Liver (tissue), 9 donors: ENCODE results near the gene TRPM6. TPM values are rescaled to one million over a fixed set of nuclear protein-coding genes. Genes with fewer than 3 reads are reported as not detected.

Experiments used
- DNase-seq: peaks from one replicate; pipeline ENCODE4 v3.0.0-alpha.2; 2017; ENCODE audit warnings: low spot score
- H3K27ac ChIP-seq, 2 donors: one replicate each; pipeline ENCODE4 v1.7.0; 2013; ENCODE audit warnings: inconsistent platforms in 2 of 2, low read length in 2 of 2, control low read depth in 1 of 2, low read depth in 1 of 2, mild to moderate bottlenecking in 1 of 2
- H3K27me3 ChIP-seq, 4 donors: one replicate each; pipeline versions ENCODE4 v1.6.1 to v1.7.0; 2013; ENCODE audit warnings: low read length in 3 of 4, inconsistent platforms in 1 of 4, mild to moderate bottlenecking in 1 of 4, moderate library complexity in 1 of 4; ENCODE audit not compliant: control insufficient read depth in 4 of 4, insufficient read depth in 4 of 4
- H3K36me3 ChIP-seq, 4 donors: one replicate each; pipeline versions ENCODE4 v1.6.1 to v1.7.0; 2013; ENCODE audit warnings: low read length in 3 of 4, mild to moderate bottlenecking in 3 of 4, low read depth in 1 of 4, moderate library complexity in 1 of 4; ENCODE audit not compliant: control insufficient read depth in 4 of 4, insufficient read depth in 3 of 4
- H3K4me1 ChIP-seq, 4 donors: one replicate each; pipeline versions ENCODE4 v1.6.1 to v1.7.0; 2013; ENCODE audit warnings: low read length in 3 of 4, mild to moderate bottlenecking in 3 of 4, moderate library complexity in 1 of 4; ENCODE audit not compliant: control insufficient read depth in 4 of 4, insufficient read depth in 4 of 4
- H3K4me3 ChIP-seq, 3 donors: one replicate each; pipeline versions ENCODE4 v1.6.1 to v1.7.0; 2013; ENCODE audit warnings: low read length in 3 of 3, control low read depth in 1 of 3, low read depth in 1 of 3, mild to moderate bottlenecking in 1 of 3
- H3K9ac ChIP-seq, 2 donors: one replicate each; pipeline ENCODE4 v1.7.0; 2013; ENCODE audit warnings: low read length in 2 of 2, mild to moderate bottlenecking in 2 of 2, moderate library complexity in 2 of 2, control low read depth in 1 of 2, low read depth in 1 of 2
- H3K9me3 ChIP-seq, 4 donors: one replicate each; pipeline versions ENCODE4 v1.6.1 to v1.7.0; 2013; ENCODE audit warnings: low read length in 3 of 4; ENCODE audit not compliant: control insufficient read depth in 4 of 4
- ATF3 ChIP-seq: IDR thresholded peaks from 2 replicates; pipeline ENCODE4 v1.6.1; 2016; ENCODE audit warnings: antibody characterized with exemption
- EGR1 ChIP-seq, 2 donors: IDR thresholded peaks; 2 replicates each; pipeline ENCODE4 v1.6.1; 2016 to 2018; ENCODE audit warnings: antibody characterized with exemption in 2 of 2, low read depth in 2 of 2
- FOXA1 ChIP-seq: IDR thresholded peaks from 2 replicates; pipeline ENCODE4 v1.6.1; 2016; ENCODE audit warnings: antibody characterized with exemption
- FOXA2 ChIP-seq: IDR thresholded peaks from 2 replicates; pipeline ENCODE4 v1.6.1; 2016; ENCODE audit warnings: antibody characterized with exemption
- GABPA ChIP-seq, 2 donors: IDR thresholded peaks in 1 of 2; conservative IDR thresholded peaks in 1 of 2; 2 replicates each; pipeline ENCODE4 v1.6.1; 2016; ENCODE audit warnings: antibody characterized with exemption in 2 of 2, mild to moderate bottlenecking in 1 of 2, moderate library complexity in 1 of 2
- HNF4A ChIP-seq, 2 donors: conservative IDR thresholded peaks; 2 replicates each; pipeline ENCODE4 v1.6.1; 2016; ENCODE audit warnings: antibody characterized with exemption in 2 of 2, mild to moderate bottlenecking in 2 of 2
- HNF4G ChIP-seq: IDR thresholded peaks from 2 replicates; pipeline ENCODE4 v1.6.1; 2016; ENCODE audit warnings: antibody characterized with exemption
- JUND ChIP-seq, 2 donors: IDR thresholded peaks; 2 replicates each; pipeline ENCODE4 v1.6.1; 2016; ENCODE audit warnings: antibody characterized with exemption in 2 of 2
- NR2F2 ChIP-seq: IDR thresholded peaks from 2 replicates; pipeline ENCODE4 v1.6.1; 2016; ENCODE audit warnings: antibody characterized with exemption
- RAD21 ChIP-seq, 2 donors: IDR thresholded peaks; 2 replicates each; pipeline ENCODE4 v1.6.1; 2016; ENCODE audit warnings: antibody characterized with exemption in 2 of 2, mild to moderate bottlenecking in 2 of 2
- REST ChIP-seq: IDR thresholded peaks from 2 replicates; pipeline ENCODE4 v1.6.1; 2016; ENCODE audit warnings: antibody characterized with exemption, mild to moderate bottlenecking
- RXRA ChIP-seq, 2 donors: IDR thresholded peaks; 2 replicates each; pipeline ENCODE4 v1.6.1; 2017 to 2018; ENCODE audit warnings: antibody characterized with exemption in 2 of 2, mild to moderate bottlenecking in 1 of 2
- SP1 ChIP-seq: IDR thresholded peaks from 2 replicates; pipeline ENCODE4 v1.6.1; 2018; ENCODE audit warnings: antibody characterized with exemption, mild to moderate bottlenecking
- TAF1 ChIP-seq: conservative IDR thresholded peaks from 2 replicates; pipeline ENCODE4 v1.6.1; 2016; ENCODE audit warnings: antibody characterized with exemption, mild to moderate bottlenecking
- YY1 ChIP-seq: IDR thresholded peaks from 2 replicates; pipeline ENCODE4 v1.6.1; 2016; ENCODE audit warnings: antibody characterized with exemption, mild to moderate bottlenecking
- WGBS: extraction: QIAGEN DNeasy Blood & Tissue Kit; methylation state at CpG from one replicate; pipeline ENCODE4 v1.1.7; 2013; 5-methylcytosine and 5-hydroxymethylcytosine counted together
- polyA plus RNA-seq, 2 donors: library from polyadenylated mRNA; stranded (reverse) in 1 of 2; unstranded in 1 of 2; fragments of 200-250 nt in 1 of 2; fragments of >200 nt in 1 of 2; fragmentation: Nextera tagmentation in 1 of 2; extraction: Ambion mirVana in 1 of 2; gene quantifications; one replicate each; pipeline versions ENCODE4 v1.2.1 to v1.2.3, GENCODE V29; 2013 to 2015
- total RNA-seq, 2 donors: library from RNA; depleted of rRNA; stranded (reverse); fragments of >200 nt; gene quantifications; one replicate each; pipeline ENCODE4 v1.2.3, GENCODE V29; 2014
- TF ChIP-seq, protein P1 (sequence below): IDR thresholded peaks from 2 replicates; pipeline ENCODE4 v1.6.1; 2016; ENCODE audit warnings: antibody characterized with exemption
- TF ChIP-seq, protein P2 (sequence below): fragments of 150-350 bp; IDR thresholded peaks from 2 replicates; pipeline ENCODE4 v1.5.1; 2017; ENCODE audit warnings: improper control_type of control experiment, low read depth, low read length; ENCODE audit not compliant: missing input control
- TF ChIP-seq, protein P3 (sequence below): IDR thresholded peaks from 2 replicates; pipeline ENCODE4 v1.6.1; 2016; ENCODE audit warnings: antibody characterized with exemption
- donor health status: healthy.
- donor health status: healthy.
- donor health status: healthy.
- donor health status: healthy.
- donor health status: healthy.

Gene TRPM6
- total and polyA plus RNA-seq, 4 donors, result 0.05 to 0.67 (median 0.10) TPM

- TF ChIP-seq, protein P1, sequence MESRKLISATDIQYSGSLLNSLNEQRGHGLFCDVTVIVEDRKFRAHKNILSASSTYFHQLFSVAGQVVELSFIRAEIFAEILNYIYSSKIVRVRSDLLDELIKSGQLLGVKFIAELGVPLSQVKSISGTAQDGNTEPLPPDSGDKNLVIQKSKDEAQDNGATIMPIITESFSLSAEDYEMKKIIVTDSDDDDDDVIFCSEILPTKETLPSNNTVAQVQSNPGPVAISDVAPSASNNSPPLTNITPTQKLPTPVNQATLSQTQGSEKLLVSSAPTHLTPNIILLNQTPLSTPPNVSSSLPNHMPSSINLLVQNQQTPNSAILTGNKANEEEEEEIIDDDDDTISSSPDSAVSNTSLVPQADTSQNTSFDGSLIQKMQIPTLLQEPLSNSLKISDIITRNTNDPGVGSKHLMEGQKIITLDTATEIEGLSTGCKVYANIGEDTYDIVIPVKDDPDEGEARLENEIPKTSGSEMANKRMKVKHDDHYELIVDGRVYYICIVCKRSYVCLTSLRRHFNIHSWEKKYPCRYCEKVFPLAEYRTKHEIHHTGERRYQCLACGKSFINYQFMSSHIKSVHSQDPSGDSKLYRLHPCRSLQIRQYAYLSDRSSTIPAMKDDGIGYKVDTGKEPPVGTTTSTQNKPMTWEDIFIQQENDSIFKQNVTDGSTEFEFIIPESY, result no peak
- TF ChIP-seq SP1, result no peak
- TF ChIP-seq, protein P2, sequence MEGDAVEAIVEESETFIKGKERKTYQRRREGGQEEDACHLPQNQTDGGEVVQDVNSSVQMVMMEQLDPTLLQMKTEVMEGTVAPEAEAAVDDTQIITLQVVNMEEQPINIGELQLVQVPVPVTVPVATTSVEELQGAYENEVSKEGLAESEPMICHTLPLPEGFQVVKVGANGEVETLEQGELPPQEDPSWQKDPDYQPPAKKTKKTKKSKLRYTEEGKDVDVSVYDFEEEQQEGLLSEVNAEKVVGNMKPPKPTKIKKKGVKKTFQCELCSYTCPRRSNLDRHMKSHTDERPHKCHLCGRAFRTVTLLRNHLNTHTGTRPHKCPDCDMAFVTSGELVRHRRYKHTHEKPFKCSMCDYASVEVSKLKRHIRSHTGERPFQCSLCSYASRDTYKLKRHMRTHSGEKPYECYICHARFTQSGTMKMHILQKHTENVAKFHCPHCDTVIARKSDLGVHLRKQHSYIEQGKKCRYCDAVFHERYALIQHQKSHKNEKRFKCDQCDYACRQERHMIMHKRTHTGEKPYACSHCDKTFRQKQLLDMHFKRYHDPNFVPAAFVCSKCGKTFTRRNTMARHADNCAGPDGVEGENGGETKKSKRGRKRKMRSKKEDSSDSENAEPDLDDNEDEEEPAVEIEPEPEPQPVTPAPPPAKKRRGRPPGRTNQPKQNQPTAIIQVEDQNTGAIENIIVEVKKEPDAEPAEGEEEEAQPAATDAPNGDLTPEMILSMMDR, result no peak
These were observed 70.4 kb downstream of the TRPM6 start (continued) for GRCh38 chr9:74817281-74817810.

DNA sequence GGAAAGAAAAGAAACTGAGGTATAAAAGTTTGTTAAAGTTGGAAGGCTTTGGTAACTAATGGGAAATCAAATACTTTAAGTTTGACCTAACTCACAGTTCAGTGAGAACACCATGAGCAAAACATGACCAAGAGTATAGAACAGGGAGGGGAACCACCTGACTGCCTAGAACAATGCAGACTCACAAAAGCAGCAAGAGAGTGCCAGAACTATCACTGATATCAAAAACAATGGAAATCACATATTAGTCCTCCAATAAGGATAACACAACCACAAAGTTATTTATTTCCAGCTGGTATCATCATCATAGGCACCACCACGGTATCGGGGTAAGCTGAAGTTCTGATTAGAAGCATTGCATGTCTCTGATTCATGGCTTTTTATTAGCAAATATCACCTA, 77.5 kb downstream of the TRPM6 start:
- Histone ChIP-seq H3K9ac (no peak overlapping the region), H3K9me3 (no peaks in the 10 kb centered on the region), H3K4me3 (no peak overlapping the region), H3K4me1 (no peaks in the 10 kb centered on the region), H3K27ac (no peak overlapping the region), H3K36me3 (no peaks in the 10 kb centered on the region), H3K27me3 (no peaks in the 10 kb centered on the region)
- 87% methylated on average over 2 of the region's 2 CpGs for WGBS
- TF ChIP-seq ATF3, result no peak
- TF ChIP-seq RXRA (IDR thresholded peaks at IDR 0.05), result no peak
- TF ChIP-seq EGR1 (IDR thresholded peaks at IDR 0.05; ENCODE audit: low read depth in 2 of 2), result no peak
- no peak for TF ChIP-seq JUND (IDR thresholded peaks at IDR 0.05)
- TF ChIP-seq RAD21 (IDR thresholded peaks at IDR 0.05), result no peak
- no peak for DNase-seq

- no peaks in the 10 kb centered on the region for H3K27me3 ChIP-seq
- 78% methylated on average over 2 of the region's 2 CpGs for WGBS
- no peak overlapping the region for H3K27ac ChIP-seq
- H3K4me3 ChIP-seq, result no peak overlapping the region
- no peak for DNase-seq
- H3K4me1 ChIP-seq, result no peaks in the 10 kb centered on the region
- H3K9me3 ChIP-seq, result no peaks in the 10 kb centered on the region
- H3K36me3 ChIP-seq, result no peaks in the 10 kb centered on the region
- TF ChIP-seq EGR1 (IDR thresholded peaks at IDR 0.05; ENCODE audit: low read depth in 2 of 2), result no peak
- TF ChIP-seq HNF4G, result no peak
- no peak for TF ChIP-seq JUND (IDR thresholded peaks at IDR 0.05)
- TF ChIP-seq TAF1, result no peak
- TF ChIP-seq GABPA (IDR thresholded peaks at IDR 0.05 in 1 of 2, conservative IDR thresholded peaks at IDR 0.05 in 1 of 2), result no peak
- TF ChIP-seq YY1, result no peak
- TF ChIP-seq NR2F2, result no peak
- TF ChIP-seq, protein P3, sequence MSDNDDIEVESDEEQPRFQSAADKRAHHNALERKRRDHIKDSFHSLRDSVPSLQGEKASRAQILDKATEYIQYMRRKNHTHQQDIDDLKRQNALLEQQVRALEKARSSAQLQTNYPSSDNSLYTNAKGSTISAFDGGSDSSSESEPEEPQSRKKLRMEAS, result no peak
- TF ChIP-seq ATF3, result no peak
- TF ChIP-seq FOXA1, result no peak
- TF ChIP-seq, protein P2, result no peak
- no peak for TF ChIP-seq REST
- no peak for TF ChIP-seq FOXA2
- no peak for TF ChIP-seq SP1
- no peak for TF ChIP-seq HNF4A (conservative IDR thresholded peaks at IDR 0.05)
- TF ChIP-seq, protein P1, result no peak
- no peak for TF ChIP-seq RXRA (IDR thresholded peaks at IDR 0.05)
- no peak for TF ChIP-seq RAD21 (IDR thresholded peaks at IDR 0.05)
- no peak overlapping the region for H3K9ac ChIP-seq
These were observed 83.7 kb downstream of the TRPM6 start for GRCh38 chr9:74804018-74804385.
